ENCODE data around the gene IRF7.

Gene IRF7

DNA sequence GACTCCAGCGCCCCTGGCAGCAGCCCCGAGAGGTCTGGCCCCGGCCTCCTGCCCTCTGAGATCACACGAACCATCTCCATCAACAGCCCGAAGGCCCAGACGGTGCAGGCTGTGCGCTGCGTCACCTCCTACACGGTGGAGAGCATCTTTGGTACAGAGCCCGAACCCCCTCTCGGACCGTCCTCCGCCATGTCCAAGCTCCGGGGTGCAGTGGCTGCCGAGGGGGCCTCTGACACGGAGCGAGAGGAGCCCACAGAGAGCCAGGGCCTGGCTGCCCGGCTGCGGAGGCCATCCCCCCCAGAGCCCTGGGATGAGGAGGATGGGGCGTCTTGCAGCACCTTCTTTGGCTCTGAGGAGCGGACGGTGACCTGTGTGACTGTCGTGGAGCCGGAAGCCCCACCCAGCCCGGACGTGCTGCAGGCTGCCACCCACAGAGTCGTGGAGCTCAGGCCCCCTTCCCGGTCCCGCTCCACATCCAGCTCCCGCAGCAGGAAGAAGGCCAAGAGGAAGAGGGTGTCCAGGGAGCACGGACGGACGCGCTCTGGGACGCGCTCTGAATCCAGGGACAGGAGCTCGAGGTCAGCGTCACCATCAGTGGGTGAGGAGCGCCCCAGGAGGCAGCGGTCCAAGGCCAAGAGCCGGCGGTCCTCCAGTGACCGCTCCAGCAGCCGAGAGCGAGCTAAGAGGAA is 7.6 kb downstream of the IRF7 start:
- no peak for DNase-seq

- DNase-seq: no peak
These were observed 8.6 kb downstream of the IRF7 start for GRCh38 chr11:607020-607780.

DNA sequence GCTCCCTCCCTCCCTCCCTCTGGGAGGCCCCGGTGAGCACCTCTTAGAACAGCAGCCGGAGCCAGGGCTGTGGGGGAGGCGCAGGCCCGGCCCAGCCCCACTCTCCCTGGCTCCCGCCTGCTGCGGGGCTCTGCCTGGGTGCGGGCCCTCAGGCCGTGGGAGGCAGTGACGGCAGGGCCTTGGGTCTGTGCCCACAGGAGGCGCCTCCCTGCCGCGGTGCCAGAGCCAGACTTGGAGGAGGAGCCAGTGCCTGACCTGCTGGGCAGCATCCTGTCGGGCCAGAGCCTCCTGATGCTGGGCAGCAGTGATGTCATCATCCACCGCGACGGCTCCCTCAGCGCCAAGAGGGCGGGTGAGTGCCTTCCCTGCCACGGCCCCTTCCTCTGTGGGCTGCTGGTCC is 9.5 kb downstream of the IRF7 start:
- DNase-seq: no peak

DNA sequence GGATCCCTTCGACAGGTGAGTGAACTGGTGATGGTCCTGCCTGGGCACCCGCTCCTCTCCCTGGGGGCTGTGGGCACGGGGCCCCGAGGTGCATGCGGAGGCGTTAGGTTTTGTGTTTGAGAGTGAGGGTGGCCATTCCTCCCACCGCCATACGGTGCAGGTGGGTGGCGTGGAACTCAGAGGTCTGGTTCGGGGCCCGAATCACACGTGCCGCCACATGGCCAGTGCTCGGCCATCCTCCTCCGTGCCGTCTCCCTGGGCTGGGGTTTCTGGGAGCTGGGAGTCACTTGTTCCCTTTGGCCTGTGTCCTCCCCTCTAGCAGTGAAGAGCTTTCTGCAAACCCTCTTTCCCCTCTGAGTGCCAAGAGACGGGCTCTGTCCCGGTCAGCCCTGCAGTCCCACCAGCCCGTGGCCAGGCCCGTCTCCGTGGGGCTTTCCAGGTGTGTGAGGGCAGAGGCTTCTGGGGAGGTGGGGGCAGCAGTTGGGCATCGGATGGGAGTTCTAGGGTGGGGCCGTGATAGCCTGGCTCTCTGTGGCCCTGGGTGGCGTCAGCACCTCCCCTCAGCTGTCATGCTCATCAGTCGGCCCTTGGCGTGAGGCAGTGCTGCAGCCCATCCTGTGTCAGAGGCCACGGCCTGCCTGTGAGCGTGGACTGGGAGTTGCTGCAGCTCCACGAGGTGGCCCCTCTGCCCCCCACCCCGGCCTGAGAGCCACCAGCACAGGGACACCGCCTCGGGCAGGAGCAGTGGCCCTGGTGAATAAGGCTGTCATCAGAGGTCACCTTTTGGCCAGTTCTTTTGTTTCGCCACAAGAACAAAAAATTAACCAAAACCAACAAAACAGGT is 10.2 kb downstream of the IRF7 start:
- no peak for DNase-seq

GRCh38 chr11:603154-603553 is 12.6 kb downstream of the IRF7 start:
- no peak for DNase-seq

DNA sequence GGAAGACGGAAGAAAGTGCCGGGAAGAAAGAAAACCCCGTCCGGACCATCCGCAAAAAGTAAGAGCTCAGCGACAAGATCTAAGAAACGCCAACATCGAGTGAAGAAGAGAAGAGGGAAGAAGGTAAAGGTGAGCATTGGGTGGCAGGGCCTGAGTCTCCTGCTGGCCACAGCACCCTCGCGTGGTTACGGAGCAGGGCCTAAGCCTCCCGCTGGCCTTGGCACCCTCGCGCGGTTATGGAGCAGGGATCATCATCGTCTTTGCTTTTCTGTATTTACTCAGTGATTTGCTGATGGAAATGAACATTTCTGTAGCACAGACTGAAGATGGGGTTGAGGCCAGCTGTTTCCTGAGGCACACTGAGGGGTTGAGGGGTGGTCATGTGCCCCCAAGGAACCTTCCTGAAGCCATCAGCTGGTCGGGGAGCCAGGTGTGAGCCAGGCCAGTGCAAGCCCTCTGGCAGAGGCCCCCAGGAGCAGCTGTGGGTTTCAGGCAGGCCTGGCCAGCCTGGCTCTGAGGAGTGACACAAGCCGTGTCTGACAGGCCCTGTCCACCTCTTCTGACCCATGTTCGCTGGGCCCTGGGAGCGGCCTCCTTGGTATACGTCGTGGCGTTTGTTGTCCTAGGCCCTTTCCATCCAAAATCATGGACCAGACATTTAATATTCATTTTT is 14.0 kb downstream of the IRF7 start:
- no peak for DNase-seq

DNA sequence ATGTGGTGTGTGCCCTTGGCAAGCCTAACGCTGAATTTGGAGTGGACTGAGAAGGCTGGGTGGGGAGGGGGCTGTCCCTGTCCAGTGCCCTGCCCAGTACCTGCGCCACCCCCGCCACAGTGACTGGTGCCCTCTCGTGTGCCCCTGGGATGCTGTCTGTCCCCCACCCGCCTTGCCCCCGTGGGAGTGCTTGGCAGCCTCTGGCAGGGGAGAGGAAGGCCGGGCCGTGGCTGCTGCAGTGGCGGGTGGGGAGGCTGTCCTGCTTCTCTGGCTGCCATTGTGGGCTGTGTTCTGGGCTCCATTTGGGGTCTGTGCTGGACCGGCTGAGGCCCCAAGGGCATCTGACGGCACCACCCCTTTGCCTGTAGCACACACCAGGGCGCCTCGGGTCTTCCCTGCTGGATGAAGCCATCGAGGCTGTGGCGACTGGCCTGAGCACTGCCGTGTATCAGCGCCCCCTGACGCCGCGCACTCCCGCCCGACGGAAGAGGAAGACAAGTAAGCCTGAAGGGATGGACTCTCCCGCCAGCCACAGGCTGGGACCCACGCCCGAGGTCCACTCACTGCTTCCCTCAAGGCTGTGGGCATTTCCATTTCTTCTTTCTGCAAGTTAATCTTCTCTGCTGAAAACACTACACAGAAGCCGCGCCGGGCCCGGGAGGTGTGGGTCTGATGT is 17.6 kb downstream of the IRF7 start:
- DNase-seq: no peak

- no peak for DNase-seq
These were observed 18.5 kb downstream of the IRF7 start for GRCh38 chr11:597166-597725.

DNA sequence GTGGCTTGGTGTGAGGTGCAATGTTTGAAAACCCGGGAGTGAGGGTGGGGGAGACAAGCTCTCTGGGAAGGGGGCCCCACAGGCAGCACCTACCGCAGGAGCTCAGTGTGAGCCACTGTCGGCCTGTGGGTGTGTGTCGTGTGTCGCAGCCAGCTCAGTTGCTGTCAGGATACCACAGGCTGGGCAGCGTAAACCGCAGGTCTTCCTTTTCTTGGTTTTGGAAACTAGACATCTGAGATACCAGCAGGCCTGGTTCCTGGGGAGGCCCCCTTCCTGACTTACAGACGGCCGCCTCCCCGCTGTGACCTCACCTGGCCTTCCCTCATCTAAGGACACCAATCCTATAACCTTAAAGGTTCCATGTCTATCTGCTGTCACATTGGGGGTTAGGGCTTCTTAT is 19.4 kb downstream of the IRF7 start:
- DNase-seq: no peak

- no peak for DNase-seq
These were observed 20.4 kb downstream of the IRF7 start for GRCh38 chr11:595400-595799.

- no peak for DNase-seq
These were observed 22.4 kb downstream of the IRF7 start for GRCh38 chr11:593347-593746.

DNA sequence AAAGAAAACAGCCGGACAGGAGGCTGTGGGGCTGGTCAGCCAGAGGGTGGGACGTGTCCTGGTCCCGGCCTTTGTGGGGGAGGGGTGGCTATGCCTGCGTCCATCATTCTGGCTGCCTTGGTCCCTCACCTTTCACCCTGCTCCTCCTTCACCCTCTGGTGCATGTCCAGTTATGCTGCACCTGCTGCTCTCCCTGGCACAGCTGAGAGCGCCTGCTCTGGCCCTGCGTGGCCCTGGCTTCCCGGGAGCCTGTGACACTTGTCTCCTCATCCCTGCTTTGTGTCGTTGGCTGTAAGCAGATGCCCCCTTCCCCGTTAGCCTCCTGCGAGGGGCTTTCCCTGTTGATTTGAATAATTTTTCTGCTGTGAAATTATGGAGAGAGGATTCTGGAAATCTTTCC is 22.8 kb downstream of the IRF7 start:
- no peak for DNase-seq

DNA sequence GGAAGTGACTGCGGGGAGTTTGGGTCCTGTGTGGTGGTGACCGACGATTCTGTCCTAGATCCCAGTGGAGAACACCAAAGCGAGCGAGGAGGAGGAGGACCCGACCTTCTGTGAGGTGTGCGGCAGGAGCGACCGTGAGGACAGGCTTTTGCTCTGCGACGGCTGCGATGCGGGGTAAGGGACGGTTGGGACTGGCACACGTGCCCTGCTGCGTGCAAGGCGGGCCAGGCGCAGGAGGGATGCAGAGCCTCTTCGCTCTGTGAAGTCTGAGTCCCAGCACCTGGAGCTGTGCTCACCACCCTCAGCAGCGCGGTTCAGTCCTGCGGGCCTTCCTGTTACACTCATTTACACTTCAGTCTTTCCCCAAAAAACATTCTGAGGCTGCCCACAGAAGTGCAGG is 23.2 kb downstream of the IRF7 start:
- DNase-seq: no peak

DNA sequence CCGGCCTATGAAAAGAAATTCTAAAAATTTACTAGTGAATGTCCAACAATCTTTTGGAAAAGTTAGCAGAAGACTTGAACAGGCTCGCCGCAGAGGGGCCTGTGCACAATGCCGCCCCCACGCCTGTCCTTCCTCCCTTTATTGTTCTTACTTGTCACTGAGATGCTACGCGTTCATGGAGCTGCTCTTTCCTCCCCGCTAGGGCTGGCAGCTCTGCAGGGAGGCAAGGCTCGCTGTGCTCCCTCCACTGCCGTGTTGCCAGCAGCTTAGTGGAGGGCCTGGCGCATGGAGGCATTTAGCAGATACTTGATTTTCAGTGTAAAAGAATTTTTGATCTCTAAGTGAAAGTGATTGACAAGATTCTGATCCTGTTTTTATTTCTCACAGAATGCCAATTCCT is 24.8 kb downstream of the IRF7 start:
- DNase-seq: no peak

GRCh38 chr11:589798-590197 is 26.0 kb downstream of the IRF7 start:
- DNase-seq: no peak

GRCh38 chr11:587978-588380 is 27.8 kb downstream of the IRF7 start:
- peak; percentile 62 to 66 for DNase-seq

DNA sequence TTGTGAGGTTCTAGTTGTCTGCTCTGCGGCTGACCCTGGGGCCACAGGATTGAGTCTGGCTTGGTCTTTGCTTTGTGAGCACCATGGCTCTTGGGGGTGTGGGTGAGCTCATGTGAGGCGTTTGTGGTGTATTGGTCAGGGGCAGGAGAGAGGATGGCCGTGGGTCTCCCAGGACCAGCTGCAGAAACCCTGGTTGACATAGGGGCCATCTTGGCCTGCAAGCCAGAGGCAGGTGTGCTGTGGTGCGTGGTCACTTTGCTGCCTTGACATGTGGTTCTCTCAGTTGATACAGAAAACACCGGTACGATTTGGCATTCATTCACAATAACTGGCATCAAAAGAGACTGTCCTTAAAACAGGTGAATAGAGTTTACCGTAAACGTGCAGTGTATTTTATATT is 28.2 kb downstream of the IRF7 start:
- DNase-seq: no peak

GRCh38 chr11:586376-587316 is 29.1 kb downstream of the IRF7 start:
- no peak for DNase-seq

DNA sequence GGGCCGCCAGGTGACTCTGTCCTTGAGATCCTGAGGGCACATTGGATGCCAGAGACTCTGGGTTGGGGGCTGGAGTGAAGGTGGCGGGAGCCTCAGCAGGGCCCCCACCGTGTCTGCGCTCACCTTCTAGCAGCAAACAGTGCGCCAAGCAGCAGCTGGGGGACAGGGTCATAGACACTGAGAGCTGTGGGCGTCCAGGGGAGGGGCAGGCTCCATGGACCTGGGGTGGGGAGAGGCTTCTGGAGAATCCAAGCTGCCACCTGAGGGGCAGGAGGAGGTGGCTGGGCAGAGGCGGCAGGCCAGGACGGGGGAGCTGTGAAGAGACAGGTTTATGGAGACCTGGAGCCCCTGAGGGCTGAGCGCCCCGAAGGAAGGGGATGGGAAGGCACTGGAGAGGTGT is 31.5 kb downstream of the IRF7 start:
- no peak for DNase-seq

- DNase-seq: no peak
These were observed 34.0 kb downstream of the IRF7 start for GRCh38 chr11:581752-582151.

DNA sequence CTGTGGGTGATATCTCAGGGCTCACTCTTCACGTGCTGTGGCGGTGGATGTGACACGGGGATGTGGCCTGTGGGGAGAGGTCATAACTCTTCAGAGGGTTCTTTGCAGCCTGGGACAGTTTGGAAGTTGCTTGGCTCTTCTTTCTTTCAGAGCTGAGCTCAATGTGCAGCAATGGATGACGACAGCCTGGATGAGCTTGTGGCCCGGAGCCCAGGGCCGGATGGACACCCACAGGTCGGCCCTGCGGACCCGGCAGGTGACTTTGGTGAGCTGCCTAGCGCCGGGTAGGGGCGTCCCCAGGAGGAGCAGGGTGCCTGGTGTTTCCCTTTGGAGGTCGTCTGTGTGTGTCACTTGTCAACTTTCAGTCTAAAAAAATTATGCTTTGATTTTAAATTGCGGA is 34.4 kb downstream of the IRF7 start:
- DNase-seq: no peak

Measured in stimulated activated CD4-positive, alpha-beta T cell treated with anti-CD3 and anti-CD28 coated beads, Interleukin-2, amount 100 ng/mL, for 24 hours (primary cell).